ENCODE data around the gene RAB4B.

Gene RAB4B

GRCh38 chr19:40752257-40752781 lies 25.7 kb upstream of the RAB4B start:
- no peak for TF ChIP-seq CTCF (conservative IDR thresholded peaks at IDR 0.05; ENCODE audit: control insufficient read depth, insufficient read depth, low read depth, low read length)
- no peak for DNase-seq (ENCODE audit: low read depth)
- peak overlapping the region; percentile 79 for H3K4me3 ChIP-seq (ENCODE audit: control insufficient read depth, low read depth, low read length)

- DNase-seq (ENCODE audit: low read depth): peak; percentile 36
- H3K4me3 ChIP-seq (ENCODE audit: control insufficient read depth, low read depth, low read length): no peak overlapping the region
- TF ChIP-seq CTCF (conservative IDR thresholded peaks at IDR 0.05; ENCODE audit: control insufficient read depth, insufficient read depth, low read depth, low read length): no peak
Observed at GRCh38 chr19:40754611-40755247, 23.3 kb upstream of the RAB4B start.

- H3K4me3 ChIP-seq (ENCODE audit: control insufficient read depth, low read depth, low read length): no peak overlapping the region
- no peak for DNase-seq (ENCODE audit: low read depth)
- no peak for TF ChIP-seq CTCF (conservative IDR thresholded peaks at IDR 0.05; ENCODE audit: control insufficient read depth, insufficient read depth, low read depth, low read length)
Observed at GRCh38 chr19:40755248-40755624, 22.8 kb upstream of the RAB4B start.

- DNase-seq (ENCODE audit: low read depth): no peak
- no peak for TF ChIP-seq CTCF (conservative IDR thresholded peaks at IDR 0.05; ENCODE audit: control insufficient read depth, insufficient read depth, low read depth, low read length)
- no peak overlapping the region for H3K4me3 ChIP-seq (ENCODE audit: control insufficient read depth, low read depth, low read length)
Observed at GRCh38 chr19:40755791-40756190, 22.3 kb upstream of the RAB4B start.

- no peak for DNase-seq (ENCODE audit: low read depth)
- H3K4me3 ChIP-seq (ENCODE audit: control insufficient read depth, low read depth, low read length): no peak overlapping the region
- no peak for TF ChIP-seq CTCF (conservative IDR thresholded peaks at IDR 0.05; ENCODE audit: control insufficient read depth, insufficient read depth, low read depth, low read length)
Observed at GRCh38 chr19:40756502-40757110, 21.4 kb upstream of the RAB4B start.

GRCh38 chr19:40758491-40758890 lies 19.6 kb upstream of the RAB4B start:
- no peak for TF ChIP-seq CTCF (conservative IDR thresholded peaks at IDR 0.05; ENCODE audit: control insufficient read depth, insufficient read depth, low read depth, low read length)
- no peak for DNase-seq (ENCODE audit: low read depth)

More at GRCh38 chr19:40758491-40758890, 19.6 kb upstream of the RAB4B start:
- no peak overlapping the region for H3K4me3 ChIP-seq (ENCODE audit: control insufficient read depth, low read depth, low read length)
